Measurements from ENCODE around the gene ZNF513.

GRCh38 chr2:27347641-27348040, 32.9 kb downstream of the ZNF513 start:
- no peak for TF ChIP-seq REST (IDR thresholded peaks at IDR 0.05)
- no peak for TF ChIP-seq EP300 (IDR thresholded peaks at IDR 0.05)

Measured in A549 (cell line).